Stimulated activated naive CD8-positive, alpha-beta T cell treated with anti-CD3 and anti-CD28 coated beads, Interleukin-15, Interleukin-2, amounts not matched to agents 100 U/mL and 50 U/mL, for 24 hours (primary cell): ENCODE data around the gene BEGAIN.

Experiments
- ATAC-seq: fragments of 150-1000 bp; cut with Tn5 transposase; one replicate; pipeline ENCODE4 v1.10.0; 2021
- DNase-seq: peaks from one replicate; pipeline ENCODE4 v3.0.0; 2021

BEGAIN gene

GRCh38 chr14:100615736-100616695, 28.8 kb upstream of the BEGAIN start:
- DNase-seq: no peak
- no peak for ATAC-seq

GRCh38 chr14:100614803-100615202, 27.6 kb upstream of the BEGAIN start:
- ATAC-seq (no peak), DNase-seq (no peak)

GRCh38 chr14:100612986-100613385, 25.8 kb upstream of the BEGAIN start:
- DNase-seq (no peak), ATAC-seq (no peak)

- ATAC-seq: no peak
- no peak for DNase-seq
Measured at GRCh38 chr14:100611811-100612480, 24.7 kb upstream of the BEGAIN start.

GRCh38 chr14:100610511-100611217, 23.4 kb upstream of the BEGAIN start:
- no peak for DNase-seq
- no peak for ATAC-seq

GRCh38 chr14:100609941-100610391, 22.7 kb upstream of the BEGAIN start:
- DNase-seq (no peak), ATAC-seq (no peak)

- ATAC-seq (no peak), DNase-seq (no peak)
Measured at GRCh38 chr14:100609331-100609870, 22.2 kb upstream of the BEGAIN start.

- no peak for ATAC-seq
- no peak for DNase-seq
Measured at GRCh38 chr14:100608586-100609330, 21.5 kb upstream of the BEGAIN start.

GRCh38 chr14:100608064-100608463, 20.8 kb upstream of the BEGAIN start:
- DNase-seq (no peak), ATAC-seq (no peak)

- DNase-seq (no peak), ATAC-seq (no peak)
Measured at GRCh38 chr14:100607611-100607956, 20.4 kb upstream of the BEGAIN start.

- DNase-seq: no peak
- no peak for ATAC-seq
Measured at GRCh38 chr14:100606687-100607610, 19.7 kb upstream of the BEGAIN start.

- DNase-seq: no peak
- ATAC-seq: no peak
Measured at GRCh38 chr14:100605706-100606686, 18.8 kb upstream of the BEGAIN start.

- no peak for ATAC-seq
- no peak for DNase-seq
Measured at GRCh38 chr14:100605230-100605629, 18.0 kb upstream of the BEGAIN start.

- no peak for ATAC-seq
- DNase-seq: no peak
Measured at GRCh38 chr14:100604709-100605108, 17.5 kb upstream of the BEGAIN start.

- ATAC-seq (no peak), DNase-seq (no peak)
Measured at GRCh38 chr14:100604121-100604501, 16.9 kb upstream of the BEGAIN start.

GRCh38 chr14:100603341-100604120, 16.3 kb upstream of the BEGAIN start:
- no peak for DNase-seq
- ATAC-seq: no peak

- no peak for DNase-seq
- ATAC-seq: no peak
Measured at GRCh38 chr14:100602621-100603230, 15.5 kb upstream of the BEGAIN start.

GRCh38 chr14:100601914-100602313, 14.7 kb upstream of the BEGAIN start:
- ATAC-seq: no peak

More at GRCh38 chr14:100601914-100602313, 14.7 kb upstream of the BEGAIN start:
- no peak for DNase-seq
